Stimulated activated CD4-positive, alpha-beta T cell treated with anti-CD3 and anti-CD28 coated beads, Interleukin-1b, Interleukin-23, amount 100 ng/mL, for 24 hours (primary cell): Measurements from ENCODE around the gene GHDC.
"Not testable (repeated sequence)": the region's sequence is repeated elsewhere in the genome, so short reads cannot be mapped to it uniquely, and the experiment has no call there.

ENCODE experiments used
- DNase-seq, 4 experiments: peaks; one replicate each; pipeline ENCODE4 v3.0.0-alpha.2; 2020; ENCODE audit warnings: low read depth in 4 of 4, low spot score in 1 of 4

The GHDC gene

DNA sequence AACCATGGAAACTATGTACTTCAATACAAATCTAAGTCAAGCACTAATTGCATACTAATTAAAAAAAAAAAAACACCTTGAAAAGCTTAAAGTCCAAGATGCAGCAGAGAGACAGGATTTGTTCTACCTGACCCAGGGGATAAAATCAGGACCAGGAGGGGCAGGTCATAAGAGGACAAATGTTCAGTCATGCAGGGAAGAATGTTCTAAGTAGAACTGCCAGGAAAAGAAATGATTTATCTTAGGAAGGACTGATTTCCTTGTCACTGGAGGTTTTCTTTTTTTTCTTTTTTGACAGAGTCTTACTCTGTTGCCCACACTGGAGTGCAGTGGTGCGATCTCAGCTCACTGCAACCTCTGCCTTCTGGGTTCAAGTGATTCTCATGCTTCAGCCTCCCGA, 9.1 kb upstream of the GHDC start:
- no peak for DNase-seq

DNA sequence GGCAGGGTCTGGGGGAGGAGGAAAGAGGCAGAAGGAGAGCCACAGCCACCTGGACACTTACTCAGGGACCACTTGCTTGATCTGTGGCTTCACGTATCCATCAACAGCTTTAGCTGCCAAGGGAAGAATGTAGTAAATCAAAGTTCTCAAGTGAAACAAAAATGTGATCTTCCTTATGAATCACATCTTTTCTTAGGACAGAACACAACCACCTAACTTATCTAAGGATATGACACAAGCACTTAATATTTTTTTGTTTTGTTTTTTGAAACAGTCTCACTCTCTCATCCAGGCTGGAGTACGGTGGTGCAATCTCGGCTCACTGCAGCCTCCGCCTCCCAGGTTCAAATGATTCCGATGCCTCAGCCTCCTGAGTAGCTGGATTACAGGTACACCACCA, 8.4 kb upstream of the GHDC start:
- no peak for DNase-seq

DNA sequence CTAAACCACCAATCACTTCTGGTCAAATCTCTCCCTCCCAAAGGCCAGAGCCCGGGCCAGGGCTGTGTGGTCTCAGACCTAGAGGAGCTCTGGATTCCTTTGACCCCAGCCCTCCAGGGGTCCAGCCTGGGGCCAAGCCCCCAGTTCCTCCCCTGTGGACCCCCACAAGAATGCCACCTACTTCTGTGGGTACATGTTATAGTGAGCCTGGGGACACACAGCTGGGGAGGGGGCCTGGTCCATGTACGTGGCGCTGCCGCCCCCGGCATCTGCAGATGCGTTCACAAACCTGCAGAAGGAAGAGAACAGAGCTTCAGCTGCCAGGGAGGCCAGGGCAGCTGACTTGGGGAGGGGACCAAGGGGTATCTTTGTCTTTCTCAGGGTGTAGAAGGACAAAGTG, 7.9 kb upstream of the GHDC start:
- no peak for DNase-seq

DNA sequence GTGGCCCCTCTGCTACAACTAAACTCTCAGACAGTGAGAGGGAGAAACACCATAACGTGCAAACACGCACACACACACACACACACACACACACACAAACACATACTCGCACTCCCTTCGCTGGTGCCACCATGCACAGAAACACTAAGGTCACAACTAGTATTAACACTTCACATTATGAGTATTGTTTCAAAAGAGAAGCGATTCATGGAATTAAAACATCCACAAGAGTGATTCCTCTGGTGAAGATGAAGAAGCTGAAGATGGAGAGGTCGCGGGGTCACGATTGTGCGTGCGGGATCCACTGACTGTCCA, 7.1 kb upstream of the GHDC start:
- no peak for DNase-seq

DNA sequence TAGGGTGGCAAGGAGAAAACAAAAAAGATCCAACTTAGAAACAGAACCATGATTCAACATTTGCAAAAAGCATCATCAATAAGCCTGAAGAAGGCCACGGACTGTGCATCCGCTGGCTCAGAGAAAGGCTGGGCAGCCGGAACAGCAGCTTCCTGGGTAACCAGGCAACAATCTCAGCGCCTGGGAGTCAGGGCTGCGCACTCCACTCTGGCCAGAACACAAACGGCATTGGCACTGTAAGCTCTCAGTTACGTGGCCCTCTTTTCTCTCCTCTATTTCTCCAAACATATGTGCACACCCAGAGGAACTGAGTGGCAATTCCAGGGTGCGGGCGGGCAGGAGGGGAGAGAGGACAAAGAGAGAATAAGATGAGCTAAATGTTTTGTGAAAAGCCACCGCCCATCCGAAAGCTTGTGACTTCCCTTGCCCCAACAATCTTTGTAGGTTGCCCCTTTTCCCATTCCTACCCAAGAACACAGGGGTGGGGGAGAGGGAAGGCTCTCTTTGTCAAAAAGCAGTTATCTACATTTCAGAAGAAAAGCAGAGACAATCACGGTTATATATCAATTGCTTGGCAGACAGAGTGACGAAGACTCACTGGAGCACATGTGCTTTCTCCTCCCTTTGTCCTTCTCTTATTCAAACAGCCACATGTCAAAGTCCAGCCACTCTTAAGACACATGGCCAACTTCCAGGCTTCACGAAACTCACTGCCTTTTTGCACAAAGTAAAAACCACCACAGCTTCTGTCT, 6.6 kb upstream of the GHDC start:
- DNase-seq: no peak

DNA sequence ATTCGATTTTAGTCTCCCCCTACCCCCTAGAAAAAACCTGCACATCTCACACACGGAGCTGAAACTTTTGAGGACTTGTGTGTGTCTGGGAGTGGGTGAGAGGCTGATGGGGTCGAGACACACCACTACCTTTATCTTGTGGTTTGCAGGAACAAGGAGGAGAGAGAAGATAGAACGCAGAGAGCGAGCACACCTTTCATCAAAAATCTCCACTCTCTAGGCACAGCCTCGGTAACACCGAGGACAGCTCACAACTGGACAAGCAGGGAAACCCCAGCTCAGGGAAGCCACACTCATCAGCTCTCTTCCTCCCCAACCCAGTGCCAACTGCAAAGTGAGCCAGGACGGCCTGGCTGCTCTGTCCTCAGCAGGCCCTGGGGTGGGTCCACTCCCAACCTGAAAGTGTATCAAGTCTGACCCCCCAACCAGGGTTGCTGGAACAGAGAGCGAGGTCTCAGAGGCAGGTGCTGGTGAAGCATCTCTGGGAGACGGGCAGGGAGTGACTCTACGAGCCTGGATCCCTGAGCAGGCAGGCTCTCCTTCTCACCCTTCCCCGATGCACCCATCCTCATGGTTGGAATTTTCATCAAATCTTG, 5.2 kb upstream of the GHDC start:
- DNase-seq: no peak

DNA sequence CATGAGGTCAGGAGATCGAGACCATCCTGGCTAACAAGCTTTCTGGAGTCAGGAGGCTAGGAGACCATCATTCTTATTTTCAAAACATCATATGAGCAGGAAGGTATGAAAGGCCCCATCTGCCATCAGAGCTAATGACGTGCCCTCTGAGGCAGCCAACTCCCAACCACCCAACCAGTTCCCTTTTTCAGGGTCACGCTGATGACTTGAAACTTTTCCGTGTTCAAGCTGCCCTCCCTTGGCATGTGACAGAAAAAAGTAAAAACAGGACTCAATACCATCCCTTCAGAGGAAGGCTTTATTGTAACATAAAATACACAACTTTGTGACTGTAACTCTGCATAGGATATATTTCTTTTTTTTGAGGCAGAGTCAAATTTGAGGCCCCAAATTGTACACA, 4.6 kb upstream of the GHDC start:
- no peak for DNase-seq

DNA sequence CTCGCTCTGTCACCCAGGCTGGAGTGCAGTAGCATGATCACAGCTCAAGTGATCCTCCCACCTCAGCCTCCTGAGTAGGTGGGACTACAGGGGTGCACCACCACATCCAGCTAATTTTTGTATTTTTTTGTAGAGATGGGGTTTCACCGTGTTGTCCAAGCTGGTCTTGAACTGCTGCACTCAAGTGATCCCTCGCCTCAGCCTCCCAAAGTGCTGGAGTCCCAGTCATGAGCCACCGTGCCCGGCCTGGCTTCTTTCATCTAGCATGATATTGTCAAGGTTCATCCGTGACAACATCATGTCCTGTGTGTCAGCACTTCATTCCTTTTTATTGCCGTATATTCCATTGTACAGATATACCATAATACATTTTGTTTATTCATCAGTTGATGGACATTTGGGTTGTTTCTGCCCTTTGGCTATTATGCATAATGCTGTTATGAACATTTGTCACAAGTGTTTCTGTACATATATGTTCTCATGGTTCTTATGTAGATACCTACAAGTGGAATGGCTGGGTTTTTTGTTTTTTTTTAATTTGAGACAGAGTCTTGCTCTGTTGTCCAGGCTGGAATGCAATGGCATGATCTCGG, 3.4 kb upstream of the GHDC start:
- DNase-seq: no peak

DNA sequence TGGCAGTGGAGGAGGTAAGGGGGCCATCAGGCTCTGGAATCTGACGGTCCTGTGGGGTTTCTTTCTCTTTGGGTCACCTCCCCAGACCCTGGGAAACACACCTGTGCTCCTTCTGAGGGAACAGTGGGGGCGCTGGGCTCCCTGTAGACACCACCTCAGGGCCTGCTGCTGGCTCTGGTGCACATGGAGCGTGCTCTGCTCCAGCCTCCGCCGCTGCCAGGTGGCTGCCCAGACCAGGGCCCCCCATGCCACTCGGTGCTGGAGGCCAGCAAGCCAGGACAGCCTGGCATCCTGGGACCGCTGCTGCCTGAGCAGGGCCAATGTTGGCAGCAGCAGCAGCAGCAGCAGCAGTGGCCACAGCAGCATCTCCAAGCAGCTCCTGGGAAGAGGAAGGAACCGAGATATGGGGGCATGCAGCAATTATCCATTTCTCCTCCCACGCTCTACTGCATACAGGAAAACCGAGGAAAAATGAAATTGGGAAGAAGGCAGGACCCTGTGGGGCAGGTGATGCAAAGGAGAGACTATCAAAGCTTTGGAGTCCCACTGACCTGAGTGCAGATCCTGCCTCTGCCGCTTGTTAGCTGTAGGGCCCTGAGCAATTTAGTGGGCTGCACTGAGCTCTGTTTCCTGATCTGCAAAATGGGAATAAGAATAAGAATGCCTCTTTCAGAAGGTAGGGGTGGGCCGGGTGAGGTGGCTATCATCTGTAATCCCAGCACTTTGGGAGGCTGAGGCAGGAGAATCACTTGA, 902 bp downstream of the GHDC start:
- DNase-seq: no peak

DNA sequence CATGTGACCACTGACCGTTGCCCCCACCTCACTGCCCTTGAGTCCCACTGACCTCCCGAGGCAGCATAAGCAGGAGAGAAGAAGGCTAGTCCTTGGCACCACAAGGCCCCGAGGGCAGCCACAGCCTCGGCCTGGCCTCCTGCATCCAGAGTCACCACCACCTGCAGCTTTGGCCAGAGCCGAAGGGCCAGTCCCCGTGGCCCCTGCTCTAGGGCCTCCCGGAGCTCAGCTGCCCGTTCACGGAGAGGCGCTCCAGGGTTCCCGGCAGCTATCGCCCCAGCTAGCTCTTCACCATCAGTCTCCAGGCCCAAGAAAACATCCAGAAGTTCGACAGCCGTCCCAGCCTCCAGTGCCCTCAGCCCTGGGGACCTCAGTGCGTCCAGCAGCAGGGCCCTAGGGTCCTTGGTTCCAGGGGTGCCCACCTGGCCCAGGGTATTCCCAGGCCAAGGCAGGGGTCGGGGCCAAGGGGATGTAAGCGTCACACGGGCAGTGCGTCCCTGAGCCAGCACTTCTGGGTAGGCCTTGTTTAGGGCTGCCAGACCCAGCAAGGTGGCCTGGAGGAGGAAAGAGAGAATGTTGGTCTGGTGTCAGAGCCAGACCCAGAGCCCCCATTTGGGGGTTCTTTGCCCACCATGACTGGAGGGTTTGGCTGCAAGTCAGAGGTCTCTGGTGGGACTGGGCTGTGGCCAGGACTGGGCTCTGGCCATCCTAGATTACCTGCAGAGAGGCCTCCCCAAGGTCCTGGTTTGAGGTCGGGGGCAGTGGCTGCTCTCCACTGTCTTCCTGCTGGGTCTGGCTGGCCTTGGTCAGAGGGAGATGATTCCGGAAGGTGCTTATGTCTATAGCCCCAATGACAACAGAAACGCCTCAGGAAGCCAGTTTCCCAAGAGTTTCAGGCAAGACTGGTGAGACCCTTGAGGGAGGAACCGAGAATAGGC, 1.8 kb downstream of the GHDC start:
- DNase-seq: no peak

DNA sequence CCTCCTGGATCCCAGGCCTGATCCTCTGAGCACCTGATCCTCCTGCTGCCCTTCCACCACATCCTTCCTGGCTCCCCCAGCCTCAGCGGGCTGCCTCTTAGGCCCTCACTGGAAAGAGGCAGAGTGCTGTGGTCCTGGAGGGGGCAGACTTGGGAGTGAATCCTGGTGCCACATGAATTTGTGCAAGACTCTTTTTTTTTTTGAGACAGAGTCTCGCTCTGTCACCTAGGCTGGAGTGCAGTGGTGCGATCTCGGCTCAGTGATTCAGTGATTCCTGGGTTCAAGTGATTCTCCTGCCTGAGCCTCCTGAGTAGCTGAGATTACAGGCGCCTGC, 3.1 kb downstream of the GHDC start:
- no peak for DNase-seq

DNA sequence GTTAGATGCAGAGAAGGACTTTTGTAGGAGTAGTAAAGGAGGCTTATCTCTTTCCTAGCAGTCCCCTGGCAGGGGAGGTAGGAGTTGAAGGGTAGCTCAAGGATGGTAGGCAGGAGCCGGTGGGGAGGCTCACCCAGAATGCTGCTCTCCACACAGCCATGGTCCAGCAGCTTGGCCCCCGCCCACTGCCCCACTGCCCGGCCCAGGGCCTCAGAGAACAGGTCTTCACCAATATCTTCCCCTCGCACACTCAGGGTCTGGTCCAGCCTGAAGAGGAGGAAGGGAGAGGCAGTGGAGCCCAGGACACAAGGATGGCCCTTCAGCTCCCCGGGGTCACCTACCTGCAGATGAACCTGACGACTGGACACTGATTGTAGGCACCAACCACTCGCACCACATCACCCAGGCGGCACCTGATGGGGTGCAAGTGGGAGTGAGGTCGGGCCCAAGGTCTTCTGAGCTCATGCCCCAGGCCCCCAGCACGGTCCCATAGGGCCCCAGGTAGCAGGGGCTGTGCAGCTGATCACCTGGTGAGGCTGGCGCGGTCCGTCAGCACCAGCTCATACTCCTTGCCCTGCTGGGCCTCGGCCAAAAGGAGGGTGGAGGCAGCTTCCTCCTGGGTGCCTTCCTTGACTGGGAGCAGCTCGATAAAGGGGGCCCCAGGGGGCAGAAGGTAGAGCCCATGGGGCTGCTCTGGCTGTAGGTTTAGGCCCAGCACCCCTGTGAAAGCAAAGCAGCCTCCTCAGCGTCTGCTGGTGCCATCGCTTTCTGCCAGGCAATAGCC, 3.6 kb downstream of the GHDC start:
- no peak for DNase-seq

DNA sequence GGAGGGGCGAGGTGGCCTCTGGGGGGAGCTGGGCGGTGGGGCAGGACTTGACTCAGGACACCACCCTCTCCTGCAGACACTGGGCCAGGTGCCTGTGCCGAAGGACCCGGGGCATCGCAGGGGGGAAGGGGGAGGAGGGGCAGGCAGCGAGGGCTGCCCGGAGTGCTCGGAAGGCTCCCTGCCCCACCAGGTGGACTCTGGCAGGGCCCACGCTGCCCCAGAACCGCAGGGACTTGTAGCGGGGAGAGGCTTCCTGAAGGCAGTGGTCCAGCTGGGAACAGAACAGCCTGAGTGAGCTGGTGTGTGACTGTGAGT, 4.7 kb downstream of the GHDC start:
- DNase-seq: no peak

DNA sequence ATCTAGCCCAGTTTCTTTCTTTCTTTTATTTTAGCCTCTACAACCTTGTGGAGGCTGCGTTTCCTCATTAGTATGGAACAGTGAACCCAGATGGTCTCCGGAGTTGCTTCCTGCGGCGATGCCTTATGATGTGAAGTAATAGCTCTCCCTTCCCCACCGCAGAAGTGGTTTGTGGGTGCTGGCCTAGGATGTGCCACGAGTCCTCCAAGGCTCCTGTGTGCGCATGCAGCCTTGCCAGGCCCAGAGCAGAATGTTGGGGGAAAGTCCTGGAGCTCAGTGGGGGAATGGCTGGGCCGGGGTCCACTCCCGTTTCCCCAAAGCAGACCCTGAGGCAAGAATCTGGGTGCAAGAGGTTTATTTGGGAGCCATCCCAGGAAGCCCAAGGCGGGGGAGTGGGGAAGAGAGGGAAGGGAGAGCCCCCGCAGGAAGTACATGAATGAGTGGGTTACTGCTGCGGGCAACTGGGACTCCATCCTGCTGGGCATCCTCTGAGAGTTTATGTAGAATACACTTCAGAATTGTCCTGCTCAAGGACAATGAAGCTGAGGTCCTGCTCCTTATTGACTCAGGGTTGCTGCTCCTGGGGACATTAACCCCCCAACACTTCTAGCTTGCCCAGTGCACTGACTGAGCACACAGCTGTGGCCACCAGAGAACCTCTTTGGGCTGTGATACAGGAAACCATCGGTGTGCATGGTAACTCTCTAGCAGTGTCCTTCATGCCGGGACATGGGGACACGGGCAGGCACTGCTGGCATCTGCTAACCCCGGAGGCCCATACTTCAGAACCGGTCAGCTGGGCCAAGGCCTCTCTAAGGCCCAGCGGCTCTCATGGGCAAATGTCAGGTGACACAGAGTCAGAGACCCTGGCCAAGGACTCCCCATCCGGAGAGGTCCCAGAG, 5.3 kb downstream of the GHDC start:
- no peak for DNase-seq

DNA sequence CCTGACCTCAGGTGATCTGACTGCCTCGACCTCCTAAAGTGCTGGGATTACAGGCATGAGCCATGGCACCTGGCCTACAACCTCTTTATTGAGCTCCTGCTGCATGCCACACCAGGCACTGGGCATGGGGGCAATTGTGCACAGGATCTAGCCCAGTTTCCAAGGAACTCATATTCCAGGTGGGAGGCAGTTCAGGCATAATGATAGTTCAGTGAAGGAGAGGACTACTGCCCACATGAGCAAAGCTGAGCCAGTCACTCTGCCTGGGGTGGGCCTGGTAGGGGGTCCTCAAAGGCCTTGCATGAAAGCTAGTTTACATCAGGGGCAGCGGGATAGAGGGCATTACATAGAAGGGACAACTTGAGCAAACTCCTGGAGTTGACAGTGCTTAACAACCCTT, 6.5 kb downstream of the GHDC start:
- DNase-seq: no peak

DNA sequence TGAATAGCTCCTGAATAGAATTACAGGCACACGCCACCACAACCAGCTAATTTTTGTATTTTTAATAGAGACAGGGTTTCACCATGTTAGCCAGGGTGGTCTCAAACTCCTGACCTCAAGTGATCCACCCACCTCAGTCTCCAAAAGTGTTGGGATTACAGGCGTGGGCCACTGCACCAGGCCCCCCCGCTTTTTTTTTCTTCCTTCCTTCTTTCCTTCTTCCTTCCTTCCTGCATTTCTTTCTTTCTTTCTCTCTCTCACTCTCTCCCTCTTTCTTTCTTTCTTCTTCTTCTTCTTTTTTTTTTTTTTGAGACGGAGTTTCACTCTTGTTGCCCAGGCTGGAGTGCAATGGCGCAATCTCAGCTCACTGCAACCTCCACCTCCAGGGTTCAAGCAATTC, 8.1 kb downstream of the GHDC start:
- DNase-seq: not testable (repeated sequence)

DNA sequence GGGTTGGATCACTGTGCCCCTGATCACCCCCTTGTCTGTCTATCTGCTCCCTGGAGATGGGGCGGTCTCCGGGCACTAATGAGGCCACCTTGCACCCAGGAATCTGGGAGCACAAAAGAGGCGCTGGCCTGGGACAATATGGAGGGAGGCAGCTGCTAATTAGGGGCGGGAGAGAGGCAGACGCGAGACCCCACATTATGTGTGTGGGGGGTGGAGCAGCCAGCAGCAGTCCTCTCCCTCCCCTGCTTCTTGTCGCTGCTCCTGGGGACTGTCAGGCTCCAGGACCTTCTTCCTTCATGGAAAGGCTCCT, 8.7 kb downstream of the GHDC start:
- DNase-seq: no peak

DNA sequence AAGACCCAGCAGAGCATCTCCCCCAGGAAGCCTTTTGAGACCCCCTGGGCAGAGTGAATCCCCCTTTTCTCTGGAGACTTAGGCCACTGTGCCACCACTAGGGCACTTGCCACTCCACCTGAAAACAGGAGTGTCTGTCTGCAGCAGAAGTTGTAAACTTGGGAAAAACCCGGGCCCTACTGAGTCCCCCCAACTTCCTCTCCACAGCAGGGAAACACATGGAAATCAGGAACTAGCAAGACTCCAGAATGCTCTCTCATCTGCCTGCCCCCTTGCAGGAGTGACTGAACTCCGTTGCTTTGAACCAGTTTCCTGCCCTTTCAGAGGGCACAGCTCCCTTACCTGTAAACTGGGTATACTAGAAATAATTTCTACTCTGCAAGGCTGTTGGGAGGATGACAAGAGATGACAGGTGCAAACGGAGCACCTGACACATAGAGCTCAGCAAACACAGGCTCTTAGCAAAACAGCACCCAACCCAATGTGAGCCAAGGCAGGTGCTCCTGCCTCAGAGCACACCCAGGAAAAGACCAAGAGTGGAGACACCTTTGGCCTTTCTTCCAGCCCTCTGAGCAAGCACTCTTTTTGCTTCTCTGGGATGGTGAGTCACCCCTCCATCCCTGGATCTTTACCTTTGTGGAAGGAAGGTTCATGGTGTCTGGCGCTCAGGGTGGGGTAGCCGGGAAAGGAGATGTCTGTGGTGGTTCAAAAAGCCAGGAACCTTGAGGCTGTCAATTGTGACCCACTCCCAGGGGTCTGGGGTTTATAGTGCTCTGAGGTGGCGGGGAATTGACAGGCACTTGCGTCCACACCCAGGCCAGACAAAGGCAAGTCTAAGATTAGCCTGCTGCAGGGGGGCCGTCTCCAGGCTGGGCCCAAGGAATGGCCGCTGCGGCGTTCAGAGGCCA, 9.3 kb downstream of the GHDC start, which contains the start of gene HCRT:
TSS of gene HCRT (minus strand) at position 740 of the 908 bp plus-strand sequence. CDS start at position 653, 87 bp downstream.
- DNase-seq: no peak
